CD4-positive, alpha-beta memory T cell (primary cell): ENCODE results near the gene LSP1. TPM values are rescaled to one million over a fixed set of nuclear protein-coding genes. Genes with fewer than 3 reads are reported as not detected.

Experiments
- CTCF ChIA-PET: fragments of 350-600 bp; sonication (Branson Sonifier 250); formaldehyde crosslinking; loops from one replicate; lab custom pipeline; 2021; ENCODE audit warnings: inconsistent platforms; ENCODE audit not compliant: partially characterized antibody; lab: Charles Lee
- POLR2A ChIA-PET: fragments of 350-600 bp; sonication (Branson Sonifier 250); formaldehyde crosslinking; loops from one replicate; lab custom pipeline; 2021; ENCODE audit not compliant: partially characterized antibody; lab: Charles Lee
- DNase-seq, 5 donors: peaks; one replicate each; pipeline versions ENCODE4 v3.0.0 to v3.0.0-alpha.2; 2020 to 2022; ENCODE audit warnings: mixed read lengths in 1 of 5
- H3K27ac ChIP-seq: one replicate; pipeline ENCODE4 v1.7.0; 2013; ENCODE audit warnings: low read depth, low read length
- H3K27me3 ChIP-seq: 2 replicates; pipeline ENCODE4 v1.7.0; 2013; ENCODE audit warnings: mild to moderate bottlenecking, low read length, moderate library complexity; ENCODE audit not compliant: insufficient read depth
- H3K36me3 ChIP-seq: 2 replicates; pipeline ENCODE4 v1.7.0; 2013; ENCODE audit warnings: mild to moderate bottlenecking, low read length, moderate library complexity; ENCODE audit not compliant: insufficient read depth
- H3K4me1 ChIP-seq: 2 replicates; pipeline ENCODE4 v1.7.0; 2013; ENCODE audit warnings: mild to moderate bottlenecking, low read length, moderate library complexity; ENCODE audit not compliant: insufficient read depth
- H3K4me3 ChIP-seq, 2 donors: one replicate each; pipeline ENCODE4 v1.7.0; 2013; ENCODE audit warnings: low read length in 2 of 2, mild to moderate bottlenecking in 1 of 2
- H3K9me3 ChIP-seq, 2 donors: one replicate each; pipeline ENCODE4 v1.7.0; 2013; ENCODE audit warnings: low read length in 2 of 2, control low read depth in 1 of 2; ENCODE audit not compliant: control insufficient read depth in 1 of 2
- H3K27ac Mint-ChIP-seq, 7 donors: one replicate each; pipeline ENCODE4 v1.8.0; 2020 to 2021; ENCODE audit warnings: mixed read lengths in 7 of 7, mild to moderate bottlenecking in 6 of 7, inconsistent platforms in 3 of 7, moderate library complexity in 3 of 7
- H3K27me3 Mint-ChIP-seq, 2 donors: one replicate each; pipeline ENCODE4 v1.8.0; 2020 to 2021; ENCODE audit warnings: mixed read lengths in 2 of 2
- H3K36me3 Mint-ChIP-seq, 2 donors: one replicate each; pipeline ENCODE4 v1.8.0; 2020 to 2021; ENCODE audit warnings: mixed read lengths in 2 of 2, inconsistent platforms in 1 of 2, mild to moderate bottlenecking in 1 of 2
- H3K4me1 Mint-ChIP-seq, 4 donors: one replicate each; pipeline ENCODE4 v1.8.0; 2020 to 2021; ENCODE audit warnings: mixed read lengths in 4 of 4, mild to moderate bottlenecking in 1 of 4
- H3K4me3 Mint-ChIP-seq, 8 donors: one replicate each; pipeline ENCODE4 v1.8.0; 2020 to 2021; ENCODE audit warnings: mixed read lengths in 8 of 8, mild to moderate bottlenecking in 7 of 8, moderate library complexity in 6 of 8, inconsistent platforms in 3 of 8
- H3K9me3 Mint-ChIP-seq, 8 donors: one replicate each; pipeline ENCODE4 v1.8.0; 2020 to 2021; ENCODE audit warnings: mixed read lengths in 8 of 8, mild to moderate bottlenecking in 5 of 8, inconsistent platforms in 3 of 8, moderate library complexity in 1 of 8
- intact Hi-C: fragments of 100-400 bp; cut with micrococcal nuclease; formaldehyde crosslinking; loops from one replicate; pipeline ENCODE4 v1.15.1; 2023
- polyA plus RNA-seq, 2 donors: library from polyadenylated mRNA; unstranded; fragments of 300-500 nt; fragmentation: Illumina TruSeq; gene quantifications; one replicate each; pipeline ENCODE4 v1.2.3, GENCODE V29; 2021
- total RNA-seq, 2 experiments: library from RNA; stranded (reverse); gene quantifications; one replicate each; pipeline ENCODE4 v1.2.3, GENCODE V29; 2021

The LSP1 gene
- total and polyA plus RNA-seq, 4 experiments from 2014 or later, result 253 to 435 (median 325) TPM

- Histone ChIP-seq H3K36me3 (no peaks in the 10 kb centered on the region), H3K27me3 (no peaks in the 10 kb centered on the region), H3K27ac (no peak overlapping the region), H3K4me3 (no peak overlapping the region), H3K4me1 (no peaks in the 10 kb centered on the region), H3K9me3 (no peaks in the 10 kb centered on the region)
- CTCF ChIA-PET, result interaction anchor here (0.7 to 2.1 kb wide), 3 partner anchors 25 to 222 kb away, joined by 3 to 7 read pairs (median 5); partner anchors contain the start of gene PRR33
- peaks cover 6 to 12% (median 8%) of the 10 kb centered on the region in 4 donors for H3K4me1 Mint-ChIP-seq
- intact Hi-C loops, result loop anchor here (5.0 kb wide), 2 partner anchors 34 to 64 kb away; partner anchors contain the start of gene LSP1
- peaks cover 8% of the 10 kb centered on the region in 2 donors for H3K27me3 Mint-ChIP-seq
- no peaks in the 10 kb centered on the region for H3K36me3 Mint-ChIP-seq
- no peak for DNase-seq
- H3K27ac Mint-ChIP-seq, result peak overlapping the region in 4 of 7 donors; percentile 36 to 86 (median 63)
- H3K4me3 Mint-ChIP-seq, result no peak overlapping the region
- H3K9me3 Mint-ChIP-seq, result peaks cover 0 to 2% (median 0%) of the 10 kb centered on the region in 8 donors
- POLR2A ChIA-PET, result interaction anchor here (0.7 to 2.8 kb wide), 11 partner anchors 14 to 76 kb away, joined by 3 to 63 read pairs (median 4); partner anchors contain the start of genes LSP1 and PRR33
Measured at GRCh38 chr11:1916132-1916985, 63.5 kb downstream of the LSP1 start.

GRCh38 chr11:1916986-1917522 lies 64.2 kb downstream of the LSP1 start:
- peak overlapping the region in 2 of 7 donors; percentile 77 to 86 for H3K27ac Mint-ChIP-seq
- H3K27me3 ChIP-seq, result no peaks in the 10 kb centered on the region
- no peaks in the 10 kb centered on the region for H3K36me3 ChIP-seq
- CTCF ChIA-PET, result interaction anchor here (0.7 to 2.1 kb wide), 3 partner anchors 25 to 223 kb away, joined by 3 to 7 read pairs (median 5); partner anchors contain the start of gene PRR33
- H3K9me3 ChIP-seq, result no peaks in the 10 kb centered on the region
- no peak overlapping the region for H3K4me3 ChIP-seq
- H3K4me1 ChIP-seq, result no peaks in the 10 kb centered on the region
- H3K9me3 Mint-ChIP-seq, result peaks cover 0 to 2% (median 0%) of the 10 kb centered on the region in 8 donors
- H3K27ac ChIP-seq, result no peak overlapping the region
- peaks cover 8 to 10% of the 10 kb centered on the region in 2 donors for H3K27me3 Mint-ChIP-seq
- no peaks in the 10 kb centered on the region for H3K36me3 Mint-ChIP-seq
- H3K4me1 Mint-ChIP-seq, result peaks cover 6 to 12% (median 8%) of the 10 kb centered on the region in 4 donors
- DNase-seq, result no peak
- intact Hi-C loops, result loop anchor here (5.0 kb wide), 2 partner anchors 35 to 65 kb away; partner anchors contain the start of gene LSP1
- no peak overlapping the region for H3K4me3 Mint-ChIP-seq
- POLR2A ChIA-PET, result interaction anchor here (0.7 to 2.8 kb wide), 13 partner anchors 13 to 76 kb away, joined by 3 to 63 read pairs (median 4); partner anchors contain the start of genes LSP1 and PRR33

- Mint-ChIP-seq H3K9me3 (peaks cover 0 to 2% (median 0%) of the 10 kb centered on the region in 8 donors), H3K36me3 (no peaks in the 10 kb centered on the region), H3K27ac (peak overlapping the region in 1 of 7 donors; percentile 18), H3K4me1 (peaks cover 6 to 12% (median 8%) of the 10 kb centered on the region in 4 donors), H3K4me3 (no peak overlapping the region), H3K27me3 (peaks cover 7 to 8% of the 10 kb centered on the region in 2 donors)
- no peaks in the 10 kb centered on the region for H3K36me3 ChIP-seq
- intact Hi-C loops, result loop anchor here (1.0 to 5.0 kb wide), 3 partner anchors 35 to 80 kb away; partner anchors contain the start of gene LSP1
- ChIA-PET CTCF (interaction anchor here (1.5 to 2.1 kb wide), 2 partner anchors 26 to 224 kb away, joined by 5 to 7 read pairs; partner anchors contain the start of gene PRR33), POLR2A (interaction anchor here (0.6 to 2.8 kb wide), 14 partner anchors 12 to 77 kb away, joined by 3 to 63 read pairs (median 4); partner anchors contain the start of genes LSP1 and PRR33)
- no peaks in the 10 kb centered on the region for H3K27me3 ChIP-seq
- H3K4me1 ChIP-seq, result no peaks in the 10 kb centered on the region
- no peaks in the 10 kb centered on the region for H3K9me3 ChIP-seq
- H3K4me3 ChIP-seq, result no peak overlapping the region
- peak in 1 of 5 donors; percentile 11 for DNase-seq
- no peak overlapping the region for H3K27ac ChIP-seq
Measured at GRCh38 chr11:1917523-1918435, 64.9 kb downstream of the LSP1 start.

- Mint-ChIP-seq H3K9me3 (peaks cover 0 to 2% (median 0%) of the 10 kb centered on the region in 8 donors), H3K4me1 (peaks cover 7 to 15% (median 11%) of the 10 kb centered on the region in 4 donors), H3K27ac (no peak overlapping the region), H3K27me3 (peaks cover 7 to 9% of the 10 kb centered on the region in 2 donors), H3K36me3 (no peaks in the 10 kb centered on the region), H3K4me3 (no peak overlapping the region)
- DNase-seq, result no peak
- Histone ChIP-seq H3K27ac (no peak overlapping the region), H3K4me3 (no peak overlapping the region), H3K27me3 (no peaks in the 10 kb centered on the region), H3K4me1 (no peaks in the 10 kb centered on the region), H3K9me3 (no peaks in the 10 kb centered on the region), H3K36me3 (no peaks in the 10 kb centered on the region)
- intact Hi-C loops, result loop anchor here (1.0 to 5.0 kb wide), 3 partner anchors 36 to 81 kb away; partner anchors contain the start of gene LSP1
- CTCF ChIA-PET, result no interaction called here
- POLR2A ChIA-PET, result interaction anchor here (0.6 to 2.8 kb wide), 7 partner anchors 28 to 77 kb away, joined by 3 to 63 read pairs (median 6); partner anchors contain the start of genes LSP1 and PRR33
Measured at GRCh38 chr11:1918436-1919315, 65.8 kb downstream of the LSP1 start.

GRCh38 chr11:1919391-1920127 lies 66.7 kb downstream of the LSP1 start, which contains the start of gene TNNT3:
Gene TNNT3, plus strand, starts transcription at chr11:1919703. Its CDS starts 3,172 bp downstream, at chr11:1922875.
- H3K36me3 Mint-ChIP-seq, result no peaks in the 10 kb centered on the region
- no peaks in the 10 kb centered on the region for H3K36me3 ChIP-seq
- peaks cover 4 to 7% of the 10 kb centered on the region in 2 donors for H3K27me3 Mint-ChIP-seq
- no peak for DNase-seq
- peak within 1 kb of the TSS in 1 of 7 donors; percentile 90 for H3K27ac Mint-ChIP-seq
- CTCF ChIA-PET, result no interaction called here
- POLR2A ChIA-PET, result interaction anchor here (1.3 to 1.4 kb wide), 2 partner anchors 29 to 69 kb away, joined by 4 to 6 read pairs; no protein-coding TSS in a partner anchor
- no peak within 1 kb of the TSS for H3K27ac ChIP-seq
- no peak within 1 kb of the TSS for H3K4me3 ChIP-seq
- H3K4me1 Mint-ChIP-seq, result peaks cover 8 to 14% (median 13%) of the 10 kb centered on the region in 4 donors
- no peaks in the 10 kb centered on the region for H3K9me3 ChIP-seq
- H3K9me3 Mint-ChIP-seq, result peaks cover 0 to 2% (median 0%) of the 10 kb centered on the region in 8 donors
- intact Hi-C loops, result loop anchor here (5.0 kb wide), 2 partner anchors 37 to 67 kb away; partner anchors contain the start of gene LSP1
- H3K27me3 ChIP-seq, result no peaks in the 10 kb centered on the region
- peak within 1 kb of the TSS in 1 of 8 donors; percentile 26 for H3K4me3 Mint-ChIP-seq
- H3K4me1 ChIP-seq, result no peaks in the 10 kb centered on the region
